ENCODE data around the gene CUL4A. TPM values are rescaled to one million over a fixed set of nuclear protein-coding genes. Genes with fewer than 3 reads are reported as not detected.

Gene CUL4A
- total RNA-seq, 2 donors from 2014 or later, result 51.4 to 86.2 TPM

DNA sequence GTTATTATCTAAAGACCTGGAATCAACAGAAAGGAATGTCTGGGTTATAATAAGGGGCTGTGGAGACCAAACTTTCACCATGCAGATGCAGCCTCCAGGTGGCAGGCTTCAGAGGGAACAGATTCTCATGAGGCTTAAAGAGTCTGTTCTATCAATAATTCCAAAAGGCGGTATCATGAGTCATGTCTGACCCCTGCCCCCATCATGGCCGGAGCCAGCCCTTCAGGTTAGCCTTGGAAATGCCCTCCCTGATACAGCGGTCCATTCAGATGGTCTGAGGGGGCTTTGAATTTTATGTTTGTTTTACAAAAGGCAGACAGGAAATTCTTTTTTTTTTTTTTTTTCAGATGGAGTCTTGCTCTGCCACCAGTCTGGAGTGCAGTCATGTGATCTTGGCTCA is 66.0 kb downstream of the CUL4A start:
- no peaks in the 10 kb centered on the region for H3K9me3 Mint-ChIP-seq
- DNase-seq (ENCODE audit: low spot score), result no peak
- H3K27ac Mint-ChIP-seq, result no peak overlapping the region
- no peaks in the 10 kb centered on the region for H3K36me3 Mint-ChIP-seq
- H3K4me3 Mint-ChIP-seq, result no peak overlapping the region
- peaks cover 6 to 14% of the 10 kb centered on the region in 2 donors for H3K4me1 Mint-ChIP-seq (ENCODE audit: low read depth in 2 of 2)
- ATAC-seq, result no peak
- H3K27me3 Mint-ChIP-seq, result peaks cover 6 to 21% of the 10 kb centered on the region in 2 donors

- H3K27ac Mint-ChIP-seq, result no peak overlapping the region
- no peaks in the 10 kb centered on the region for H3K36me3 Mint-ChIP-seq
- H3K4me3 Mint-ChIP-seq, result no peak overlapping the region
- peaks cover 9 to 24% of the 10 kb centered on the region in 2 donors for H3K27me3 Mint-ChIP-seq
- no peaks in the 10 kb centered on the region for H3K9me3 Mint-ChIP-seq
- peaks cover 0 to 7% of the 10 kb centered on the region in 2 donors for H3K4me1 Mint-ChIP-seq (ENCODE audit: low read depth in 2 of 2)
- DNase-seq (ENCODE audit: low spot score), result no peak
- ATAC-seq, result no peak
Measured at GRCh38 chr13:113280126-113280525, 70.7 kb downstream of the CUL4A start.

GRCh38 chr13:113283904-113284303 is 74.5 kb downstream of the CUL4A start:
- Mint-ChIP-seq H3K4me3 (no peak overlapping the region), H3K27me3 (peaks cover 17 to 33% of the 10 kb centered on the region in 2 donors), H3K4me1 (ENCODE audit: low read depth in 2 of 2) (peaks cover 0 to 2% of the 10 kb centered on the region in 2 donors), H3K9me3 (no peaks in the 10 kb centered on the region), H3K36me3 (no peaks in the 10 kb centered on the region), H3K27ac (no peak overlapping the region)
- ATAC-seq (no peak), DNase-seq (ENCODE audit: low spot score) (no peak)

GRCh38 chr13:113288880-113289279 is 79.5 kb downstream of the CUL4A start:
- Mint-ChIP-seq H3K27me3 (peaks cover 29 to 39% of the 10 kb centered on the region in 2 donors), H3K4me3 (no peak overlapping the region), H3K4me1 (ENCODE audit: low read depth in 2 of 2) (peaks cover 8 to 16% of the 10 kb centered on the region in 2 donors), H3K9me3 (no peaks in the 10 kb centered on the region), H3K36me3 (no peaks in the 10 kb centered on the region), H3K27ac (no peak overlapping the region)
- ATAC-seq, result no peak
- DNase-seq (ENCODE audit: low spot score), result no peak

DNA sequence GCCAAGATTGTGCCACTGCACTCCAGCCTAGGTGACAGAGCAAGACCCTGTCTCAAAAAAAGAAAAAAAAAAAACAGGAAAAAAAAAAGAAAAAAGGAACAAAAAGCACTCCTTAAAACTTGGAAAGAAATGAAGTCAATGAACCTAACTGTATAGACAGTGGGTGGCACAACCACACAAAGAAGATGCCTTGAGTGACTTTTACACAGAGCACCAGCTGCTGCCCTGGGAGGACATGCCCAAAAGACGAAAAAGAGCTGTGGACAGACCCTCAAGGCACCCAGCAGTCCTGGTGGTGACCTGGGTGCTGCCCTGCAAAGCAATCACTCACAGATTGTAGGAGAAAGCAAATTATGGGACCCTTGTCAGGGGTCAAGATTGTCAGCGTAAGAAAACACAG is 81.7 kb downstream of the CUL4A start:
- Mint-ChIP-seq H3K4me3 (no peak overlapping the region), H3K9me3 (no peaks in the 10 kb centered on the region), H3K27me3 (peaks cover 31 to 41% of the 10 kb centered on the region in 2 donors)

DNA sequence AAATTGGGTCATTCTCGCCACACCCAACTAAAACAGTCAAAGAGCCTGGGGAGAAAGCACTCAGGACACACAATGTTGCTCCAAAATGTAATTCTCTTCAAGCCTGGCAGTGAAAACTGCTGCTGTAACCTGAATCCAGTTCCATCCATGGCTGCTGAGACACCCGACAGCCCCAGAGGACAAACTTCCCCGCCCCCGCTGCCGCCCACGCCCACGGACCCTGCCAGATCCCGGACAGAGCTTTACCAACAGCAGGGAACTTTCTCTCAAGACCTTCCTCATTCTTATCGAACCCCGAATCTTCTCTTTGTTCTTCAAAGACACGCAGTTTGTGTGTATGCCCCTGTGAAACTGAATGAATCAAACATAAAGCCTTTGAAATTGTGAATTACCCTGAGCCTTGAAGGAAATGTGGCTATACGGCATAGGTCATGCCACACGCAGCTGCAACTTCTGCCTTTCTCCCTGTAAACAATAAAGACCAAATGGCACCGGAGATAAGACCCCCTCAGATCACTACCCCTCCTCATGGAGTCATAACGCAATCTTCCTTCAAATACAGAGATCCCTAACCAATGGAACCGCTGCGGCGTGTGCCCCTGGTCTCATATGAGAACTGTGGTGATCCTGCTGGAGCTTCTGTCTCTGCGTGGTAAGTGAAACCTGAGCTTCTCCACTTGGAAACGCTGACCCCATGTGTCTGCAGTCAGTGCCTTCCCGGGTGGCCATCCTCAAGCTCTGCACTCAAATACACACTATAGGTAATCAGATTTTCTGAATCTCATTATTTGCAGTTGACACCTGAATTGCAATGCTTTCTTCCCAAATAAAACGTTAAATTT is 82.8 kb downstream of the CUL4A start:
- no peak for DNase-seq (ENCODE audit: low spot score)
- Mint-ChIP-seq H3K36me3 (peaks cover 7% of the 10 kb centered on the region), H3K4me1 (ENCODE audit: low read depth in 2 of 2) (peaks cover 17 to 26% of the 10 kb centered on the region in 2 donors), H3K27ac (no peak overlapping the region), H3K27me3 (peaks cover 28 to 36% of the 10 kb centered on the region in 2 donors), H3K4me3 (peak overlapping the region; percentile 40), H3K9me3 (no peaks in the 10 kb centered on the region)
- no peak for ATAC-seq

More for the DNA sequence above, 81.7 kb downstream of the CUL4A start:
- Mint-ChIP-seq H3K27ac (no peak overlapping the region), H3K36me3 (no peaks in the 10 kb centered on the region), H3K4me1 (ENCODE audit: low read depth in 2 of 2) (peaks cover 8 to 20% of the 10 kb centered on the region in 2 donors)
- DNase-seq (ENCODE audit: low spot score) (no peak), ATAC-seq (no peak)

GRCh38 chr13:113293686-113294085 is 84.3 kb downstream of the CUL4A start:
- H3K4me3 Mint-ChIP-seq, result no peak overlapping the region
- peaks cover 30 to 38% of the 10 kb centered on the region in 2 donors for H3K4me1 Mint-ChIP-seq (ENCODE audit: low read depth in 2 of 2)
- no peaks in the 10 kb centered on the region for H3K9me3 Mint-ChIP-seq
- peaks cover 28 to 30% of the 10 kb centered on the region in 2 donors for H3K27me3 Mint-ChIP-seq
- DNase-seq (ENCODE audit: low spot score), result no peak
- H3K36me3 Mint-ChIP-seq, result peaks cover 7% of the 10 kb centered on the region
- H3K27ac Mint-ChIP-seq, result no peak overlapping the region
- ATAC-seq, result no peak

DNA sequence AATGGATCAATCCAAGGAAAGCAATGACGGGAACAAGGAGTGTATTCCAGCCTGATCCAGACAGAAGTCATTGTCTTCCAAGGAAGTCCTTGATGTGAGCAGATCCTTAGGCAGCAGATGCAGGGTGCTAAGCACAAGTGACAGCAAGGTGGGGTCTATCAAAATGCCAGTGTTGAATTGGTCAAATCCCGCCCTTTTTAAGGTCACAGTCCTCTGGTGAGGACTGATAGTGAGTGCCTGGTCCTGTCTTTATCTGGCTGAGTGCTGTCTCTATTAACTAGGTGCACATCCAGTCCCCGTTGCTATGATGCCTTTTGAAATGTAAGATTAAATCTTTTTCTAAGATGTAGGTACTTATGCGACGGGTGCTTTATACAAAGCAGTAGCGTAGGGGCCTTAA is 86.4 kb downstream of the CUL4A start:
- H3K4me3 Mint-ChIP-seq, result peak overlapping the region; percentile 56
- H3K4me1 Mint-ChIP-seq (ENCODE audit: low read depth in 2 of 2), result peaks cover 34 to 37% of the 10 kb centered on the region in 2 donors
- DNase-seq (ENCODE audit: low spot score) (no peak), ATAC-seq (no peak)
- peak overlapping the region; percentile 85 to 94 for H3K27ac Mint-ChIP-seq
- peaks cover 21 to 22% of the 10 kb centered on the region in 2 donors for H3K27me3 Mint-ChIP-seq
- peaks cover 7% of the 10 kb centered on the region for H3K36me3 Mint-ChIP-seq
- H3K9me3 Mint-ChIP-seq, result no peaks in the 10 kb centered on the region

- peak; percentile 95 for DNase-seq (ENCODE audit: low spot score)
- H3K27ac Mint-ChIP-seq, result peak within 1 kb of the TSS; percentile 85 to 99
- peaks cover 35 to 38% of the 10 kb centered on the region in 2 donors for H3K4me1 Mint-ChIP-seq (ENCODE audit: low read depth in 2 of 2)
- H3K36me3 Mint-ChIP-seq, result peaks cover 7% of the 10 kb centered on the region
- H3K9me3 Mint-ChIP-seq, result no peaks in the 10 kb centered on the region
- H3K27me3 Mint-ChIP-seq, result peaks cover 16 to 19% of the 10 kb centered on the region in 2 donors
- ATAC-seq, result peak; percentile 86 to 87
- H3K4me3 Mint-ChIP-seq, result peak within 1 kb of the TSS; percentile 96
Measured at GRCh38 chr13:113296823-113297369, 87.5 kb downstream of the CUL4A start, which contains the start of gene LAMP1. LAMP1 (plus strand) TSS chr13:113297239; CDS start chr13:113297435, 196 bp downstream.

DNA sequence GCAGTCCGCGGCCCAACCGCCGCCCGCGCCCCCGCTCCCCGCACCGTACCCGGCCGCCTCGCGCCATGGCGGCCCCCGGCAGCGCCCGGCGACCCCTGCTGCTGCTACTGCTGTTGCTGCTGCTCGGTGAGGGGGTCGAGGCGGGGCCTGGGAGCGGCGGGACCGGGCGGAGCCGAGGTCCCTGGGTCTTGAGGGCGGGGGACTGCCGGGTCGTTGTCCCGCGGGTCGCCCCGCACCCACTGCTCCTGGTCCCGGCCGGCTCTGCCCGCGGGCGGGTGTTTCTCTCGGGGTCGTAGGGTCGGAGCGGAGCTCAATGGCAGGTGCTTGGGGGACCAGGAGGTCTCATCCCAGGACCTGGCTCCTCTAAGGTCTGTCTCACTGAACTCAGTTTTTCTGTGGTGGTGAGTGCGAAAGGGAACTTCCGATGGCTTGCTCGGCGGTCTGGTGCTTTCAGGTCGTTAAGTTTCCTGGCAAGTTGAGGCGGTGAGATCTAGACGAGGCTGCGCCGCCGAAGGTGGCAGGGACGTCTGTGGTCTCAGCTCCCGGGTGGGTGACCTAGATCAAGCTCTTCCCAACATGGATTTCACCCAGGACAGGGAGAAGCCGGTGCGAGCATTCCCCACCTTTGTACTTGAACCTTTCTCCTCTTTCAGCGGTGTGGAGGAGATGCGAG is 88.1 kb downstream of the CUL4A start:
- DNase-seq (ENCODE audit: low spot score) (peak; percentile 83), ATAC-seq (peak; percentile 79 to 82)
- Mint-ChIP-seq H3K36me3 (peaks cover 7% of the 10 kb centered on the region), H3K27me3 (peaks cover 10 to 13% of the 10 kb centered on the region in 2 donors), H3K27ac (peak overlapping the region; percentile 85 to 99), H3K9me3 (no peaks in the 10 kb centered on the region), H3K4me1 (ENCODE audit: low read depth in 2 of 2) (peaks cover 29 to 32% of the 10 kb centered on the region in 2 donors), H3K4me3 (peak overlapping the region; percentile 96)

- H3K36me3 Mint-ChIP-seq, result peaks cover 7% of the 10 kb centered on the region
- H3K4me1 Mint-ChIP-seq (ENCODE audit: low read depth in 2 of 2), result peaks cover 36 to 38% of the 10 kb centered on the region in 2 donors
- no peaks in the 10 kb centered on the region for H3K9me3 Mint-ChIP-seq
- H3K27me3 Mint-ChIP-seq, result peaks cover 8 to 10% of the 10 kb centered on the region in 2 donors
- H3K27ac Mint-ChIP-seq, result peak overlapping the region; percentile 85 to 99
- H3K4me3 Mint-ChIP-seq, result peak overlapping the region; percentile 96
- no peak for ATAC-seq
- no peak for DNase-seq (ENCODE audit: low spot score)
Measured at GRCh38 chr13:113298043-113298945, 88.9 kb downstream of the CUL4A start.

DNA sequence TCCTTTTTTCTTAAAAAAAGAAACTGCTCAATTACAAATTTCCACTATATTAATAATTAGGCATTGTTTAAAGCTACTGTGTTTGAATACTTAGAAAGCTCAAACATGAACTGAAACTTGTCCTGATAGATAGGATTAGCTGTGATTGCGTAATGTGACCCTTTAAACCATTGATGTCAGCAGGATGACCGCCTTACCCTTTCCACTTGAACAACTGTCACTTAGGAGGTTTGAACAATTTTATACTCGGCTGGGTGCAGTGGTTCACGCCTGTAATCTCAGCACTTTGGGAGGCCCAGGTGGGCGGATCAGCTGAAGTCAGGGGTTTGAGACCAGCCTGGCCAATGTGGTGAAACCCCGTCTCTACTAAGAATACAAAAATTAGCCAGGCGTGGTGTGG is 90.5 kb downstream of the CUL4A start:
- Mint-ChIP-seq H3K27ac (peak overlapping the region in 1 of 2 donors; percentile 58), H3K27me3 (no peaks in the 10 kb centered on the region), H3K4me3 (no peak overlapping the region)

DNA sequence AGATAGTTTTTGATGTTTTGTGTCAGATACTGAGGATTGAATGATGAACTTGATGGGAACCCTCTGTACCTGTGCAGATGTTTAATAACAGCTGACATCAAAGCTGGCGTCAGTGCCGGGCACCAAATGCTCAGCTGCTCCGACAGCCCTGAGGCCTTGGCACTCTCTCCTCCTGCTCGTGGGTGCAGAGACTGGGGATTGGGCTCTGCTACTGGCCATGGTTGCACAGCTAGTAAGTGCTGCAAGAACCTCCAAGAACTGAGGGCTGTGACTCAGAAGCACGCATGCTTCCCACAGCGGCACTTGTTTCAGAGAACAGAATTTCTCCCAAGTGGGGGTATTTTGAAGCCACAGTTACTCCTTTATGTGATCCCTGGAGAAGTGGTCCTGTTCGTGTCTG is 93.6 kb downstream of the CUL4A start:
- peaks cover 38 to 40% of the 10 kb centered on the region in 2 donors for H3K4me1 Mint-ChIP-seq (ENCODE audit: low read depth in 2 of 2)
- H3K27ac Mint-ChIP-seq, result no peak overlapping the region
- no peak for ATAC-seq
- no peaks in the 10 kb centered on the region for H3K36me3 Mint-ChIP-seq
- no peaks in the 10 kb centered on the region for H3K27me3 Mint-ChIP-seq
- no peak for DNase-seq (ENCODE audit: low spot score)
- H3K4me3 Mint-ChIP-seq, result no peak overlapping the region
- H3K9me3 Mint-ChIP-seq, result no peaks in the 10 kb centered on the region

More for the DNA sequence above, 90.5 kb downstream of the CUL4A start:
- no peak for ATAC-seq
- H3K36me3 Mint-ChIP-seq, result peaks cover 7% of the 10 kb centered on the region
- DNase-seq (ENCODE audit: low spot score), result peak; percentile 70
- no peaks in the 10 kb centered on the region for H3K9me3 Mint-ChIP-seq
- H3K4me1 Mint-ChIP-seq (ENCODE audit: low read depth in 2 of 2), result peaks cover 45 to 46% of the 10 kb centered on the region in 2 donors
